Nephron progenitor cell (in vitro differentiated cells): ENCODE measurements around the gene DHX16.

ENCODE experiments used
- DNase-seq: peaks from one replicate; pipeline ENCODE4 v3.0.0; 2021
- H3K27ac Mint-ChIP-seq: 2 replicates; pipeline ENCODE4 v1.8.0; 2021; ENCODE audit warnings: mild to moderate bottlenecking, moderate library complexity, mixed read lengths
- H3K27me3 Mint-ChIP-seq: 2 replicates; pipeline ENCODE4 v1.8.0; 2021; ENCODE audit warnings: mild to moderate bottlenecking, low read depth, mixed read lengths; ENCODE audit not compliant: poor library complexity
- H3K36me3 Mint-ChIP-seq: 2 replicates; pipeline ENCODE4 v1.8.0; 2021; ENCODE audit warnings: low read depth, mixed read lengths
- H3K4me1 Mint-ChIP-seq: 2 replicates; pipeline ENCODE4 v1.8.0; 2021; ENCODE audit warnings: mixed read lengths
- H3K4me3 Mint-ChIP-seq: 2 replicates; pipeline ENCODE4 v1.8.0; 2021; ENCODE audit warnings: mild to moderate bottlenecking, moderate library complexity, mixed read lengths
- H3K9me3 Mint-ChIP-seq: 2 replicates; pipeline ENCODE4 v1.8.0; 2021; ENCODE audit warnings: mild to moderate bottlenecking, moderate library complexity, mixed read lengths
- CTCF ChIP-seq: fragments of 200-600 bp; sonication (generic); IDR thresholded peaks from 2 replicates; pipeline ENCODE4 v1.5.0; 2021; ENCODE audit warnings: antibody characterized with exemption

Gene DHX16

GRCh38 chr6:30616811-30617564, 55.8 kb downstream of the DHX16 start, which contains the start of gene PPP1R10:
PPP1R10 (minus strand) TSS chr6:30617243; CDS start chr6:30609944, 7,299 bp downstream.
- no peak for TF ChIP-seq CTCF
- Mint-ChIP-seq H3K9me3 (no peaks in the 10 kb centered on the region), H3K27me3 (peaks cover 11% of the 10 kb centered on the region), H3K4me3 (peak within 1 kb of the TSS; percentile 100), H3K4me1 (peaks cover 63% of the 10 kb centered on the region), H3K27ac (peak within 1 kb of the TSS; percentile 100), H3K36me3 (peaks cover 41% of the 10 kb centered on the region)
- DNase-seq, result peak; percentile 95

GRCh38 chr6:30615958-30616810, 56.6 kb downstream of the DHX16 start:
- Mint-ChIP-seq H3K4me1 (peaks cover 71% of the 10 kb centered on the region), H3K27ac (peak overlapping the region; percentile 100), H3K9me3 (no peaks in the 10 kb centered on the region), H3K27me3 (peaks cover 11% of the 10 kb centered on the region), H3K4me3 (peak overlapping the region; percentile 100), H3K36me3 (peaks cover 41% of the 10 kb centered on the region)
- no peak for TF ChIP-seq CTCF
- no peak for DNase-seq

- Mint-ChIP-seq H3K4me3 (peak overlapping the region; percentile 100), H3K9me3 (no peaks in the 10 kb centered on the region), H3K27me3 (peaks cover 11% of the 10 kb centered on the region), H3K27ac (peak overlapping the region; percentile 100), H3K4me1 (peaks cover 77% of the 10 kb centered on the region), H3K36me3 (peaks cover 41% of the 10 kb centered on the region)
- no peak for TF ChIP-seq CTCF
- DNase-seq, result peak; percentile 39
Measured at GRCh38 chr6:30615219-30615957, 57.4 kb downstream of the DHX16 start.

GRCh38 chr6:30614843-30615218, 58.0 kb downstream of the DHX16 start:
- peak overlapping the region; percentile 100 for H3K4me3 Mint-ChIP-seq
- DNase-seq, result peak; percentile 73

More at GRCh38 chr6:30614843-30615218, 58.0 kb downstream of the DHX16 start:
- Mint-ChIP-seq H3K4me1 (peaks cover 83% of the 10 kb centered on the region), H3K27me3 (peaks cover 11% of the 10 kb centered on the region), H3K36me3 (peaks cover 44% of the 10 kb centered on the region), H3K9me3 (no peaks in the 10 kb centered on the region), H3K27ac (peak overlapping the region; percentile 100)
- TF ChIP-seq CTCF, result no peak
